H1 (cell line): Measurements from ENCODE around the gene GJA5.

Source experiments
- CEBPB ChIP-seq: IDR thresholded peaks from 2 replicates; pipeline ENCODE4 v1.6.1; 2012; ENCODE audit warnings: low read depth, low read length
- CTBP2 ChIP-seq: IDR thresholded peaks from 2 replicates; pipeline ENCODE4 v1.7.0; 2011; ENCODE audit warnings: borderline replicate concordance, mild to moderate bottlenecking, moderate library complexity, mixed read lengths, low read length; ENCODE audit not compliant: insufficient read depth, insufficient read length
- EZH2 ChIP-seq: fragments of 200-600 bp; sonication (generic); IDR thresholded peaks from 2 replicates; pipeline ENCODE4 v1.7.1; 2012; ENCODE audit warnings: low read depth, mild to moderate bottlenecking, moderate library complexity, low read length, inconsistent platforms; ENCODE audit not compliant: severe bottlenecking
- FOSL1 ChIP-seq: IDR thresholded peaks from 2 replicates; pipeline ENCODE4 v1.6.1; 2011; ENCODE audit warnings: mild to moderate bottlenecking, low read depth, low read length, moderate library complexity; ENCODE audit not compliant: insufficient read depth
- HDAC6 ChIP-seq: IDR thresholded peaks from one replicate; pipeline ENCODE4 v1.7.1; 2012; ENCODE audit warnings: low read depth, mild to moderate bottlenecking, inconsistent platforms, low read length, moderate library complexity
- NRF1 ChIP-seq: IDR thresholded peaks from 2 replicates; pipeline ENCODE4 v1.6.1; 2011; ENCODE audit warnings: mild to moderate bottlenecking, low read depth, low read length, improper control_type of control experiment
- RAD21 ChIP-seq, 2 experiments: IDR thresholded peaks in 1 of 2; conservative IDR thresholded peaks in 1 of 2; 2 replicates each; pipeline ENCODE4 v1.6.1; 2011; ENCODE audit warnings: low read depth in 2 of 2, low read length in 2 of 2, improper control_type of control experiment in 1 of 2, inconsistent platforms in 1 of 2, mild to moderate bottlenecking in 1 of 2, moderate library complexity in 1 of 2
- RFX5 ChIP-seq: IDR thresholded peaks from 2 replicates; pipeline ENCODE4 v1.6.1; 2011; ENCODE audit warnings: low read depth, low read length, improper control_type of control experiment, borderline replicate concordance
- SRF ChIP-seq: IDR thresholded peaks from 2 replicates; pipeline ENCODE4 v1.6.1; 2011; ENCODE audit warnings: mild to moderate bottlenecking, low read depth, low read length, moderate library complexity
- TF ChIP-seq, protein P1 (sequence below), 3 experiments: IDR thresholded peaks; 1 replicate in 2 of 3; 2 replicates in 1 of 3; pipeline versions ENCODE4 v1.5.1 to v1.6.1; 2011; ENCODE audit warnings: low read length in 3 of 3, mild to moderate bottlenecking in 3 of 3, inconsistent platforms in 2 of 3, low read depth in 1 of 3, moderate library complexity in 1 of 3; ENCODE audit not compliant: insufficient read depth in 1 of 3; ENCODE audit errors: control extremely low read depth in 1 of 3
- TF ChIP-seq, protein P2 (sequence below): IDR thresholded peaks from 2 replicates; pipeline ENCODE4 v1.6.1; 2012; ENCODE audit warnings: inconsistent platforms

DNA sequence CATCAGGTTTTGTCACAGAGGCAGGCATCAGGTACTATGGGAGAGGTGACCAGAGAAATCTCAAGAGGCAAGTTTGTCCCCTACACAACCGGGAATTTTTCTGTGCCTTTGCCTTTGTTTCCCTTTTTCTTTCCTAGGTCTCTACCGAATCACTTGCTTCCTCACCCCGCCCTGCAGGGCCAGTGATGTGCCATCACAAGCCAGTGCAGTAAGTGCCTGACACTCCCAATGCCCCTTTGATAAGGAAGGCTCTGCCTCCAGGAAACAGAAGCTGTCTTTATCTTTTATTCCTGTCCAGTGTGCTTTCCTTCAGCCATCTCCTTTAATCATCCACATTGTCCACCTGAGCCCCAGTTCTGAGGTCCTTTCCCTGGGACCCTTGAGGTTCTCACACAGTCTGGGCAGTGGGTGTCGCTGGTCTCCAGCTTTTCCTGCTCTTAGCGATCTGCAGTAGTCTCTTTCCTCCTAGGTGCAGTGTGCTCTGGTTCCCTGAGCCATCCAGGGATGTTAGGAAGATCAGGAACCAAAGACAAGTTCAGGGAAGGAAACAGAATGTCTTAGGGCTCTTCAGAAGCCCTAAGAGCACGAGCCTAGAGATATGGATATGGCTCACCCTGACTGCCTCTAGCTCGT is 36.6 kb downstream of the GJA5 start:
- TF ChIP-seq, protein P1, sequence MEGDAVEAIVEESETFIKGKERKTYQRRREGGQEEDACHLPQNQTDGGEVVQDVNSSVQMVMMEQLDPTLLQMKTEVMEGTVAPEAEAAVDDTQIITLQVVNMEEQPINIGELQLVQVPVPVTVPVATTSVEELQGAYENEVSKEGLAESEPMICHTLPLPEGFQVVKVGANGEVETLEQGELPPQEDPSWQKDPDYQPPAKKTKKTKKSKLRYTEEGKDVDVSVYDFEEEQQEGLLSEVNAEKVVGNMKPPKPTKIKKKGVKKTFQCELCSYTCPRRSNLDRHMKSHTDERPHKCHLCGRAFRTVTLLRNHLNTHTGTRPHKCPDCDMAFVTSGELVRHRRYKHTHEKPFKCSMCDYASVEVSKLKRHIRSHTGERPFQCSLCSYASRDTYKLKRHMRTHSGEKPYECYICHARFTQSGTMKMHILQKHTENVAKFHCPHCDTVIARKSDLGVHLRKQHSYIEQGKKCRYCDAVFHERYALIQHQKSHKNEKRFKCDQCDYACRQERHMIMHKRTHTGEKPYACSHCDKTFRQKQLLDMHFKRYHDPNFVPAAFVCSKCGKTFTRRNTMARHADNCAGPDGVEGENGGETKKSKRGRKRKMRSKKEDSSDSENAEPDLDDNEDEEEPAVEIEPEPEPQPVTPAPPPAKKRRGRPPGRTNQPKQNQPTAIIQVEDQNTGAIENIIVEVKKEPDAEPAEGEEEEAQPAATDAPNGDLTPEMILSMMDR (IDR thresholded peaks at IDR 0.05; ENCODE audit: control extremely low read depth in 1 of 3, insufficient read depth in 1 of 3, low read depth in 1 of 3, low read length in 3 of 3), result peak; percentile 83 to 96 (median 95)
- no peak for TF ChIP-seq RFX5
- TF ChIP-seq RAD21 (IDR thresholded peaks at IDR 0.05 in 1 of 2, conservative IDR thresholded peaks at IDR 0.05 in 1 of 2; ENCODE audit: low read depth in 2 of 2, low read length in 2 of 2), result peak; percentile 100
- TF ChIP-seq CTBP2, result no peak
- TF ChIP-seq, protein P2, sequence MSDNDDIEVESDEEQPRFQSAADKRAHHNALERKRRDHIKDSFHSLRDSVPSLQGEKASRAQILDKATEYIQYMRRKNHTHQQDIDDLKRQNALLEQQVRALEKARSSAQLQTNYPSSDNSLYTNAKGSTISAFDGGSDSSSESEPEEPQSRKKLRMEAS, result no peak
- TF ChIP-seq SRF, result no peak
- no peak for TF ChIP-seq NRF1
- TF ChIP-seq HDAC6, result no peak
- no peak for TF ChIP-seq EZH2
- no peak for TF ChIP-seq CEBPB
- TF ChIP-seq FOSL1, result no peak
